Skeletal muscle tissue (tissue), 4 donors: ENCODE measurements around the gene NBEAL1. TPM values are rescaled to one million over a fixed set of nuclear protein-coding genes. Genes with fewer than 3 reads are reported as not detected.

ENCODE experiments used
- H3K27ac ChIP-seq: one replicate; pipeline ENCODE4 v1.7.0; 2013; ENCODE audit warnings: mild to moderate bottlenecking, low read depth, low read length, inconsistent platforms
- H3K27me3 ChIP-seq, 3 donors: one replicate each; pipeline ENCODE4 v1.7.0; 2013; ENCODE audit warnings: low read length in 3 of 3; ENCODE audit not compliant: control insufficient read depth in 3 of 3, insufficient read depth in 3 of 3
- H3K36me3 ChIP-seq, 3 donors: one replicate each; pipeline ENCODE4 v1.7.0; 2013; ENCODE audit warnings: low read length in 3 of 3; ENCODE audit not compliant: control insufficient read depth in 3 of 3, insufficient read depth in 3 of 3
- H3K4me1 ChIP-seq, 3 donors: one replicate each; pipeline ENCODE4 v1.7.0; 2013; ENCODE audit warnings: low read length in 3 of 3, mild to moderate bottlenecking in 3 of 3; ENCODE audit not compliant: control insufficient read depth in 3 of 3, insufficient read depth in 3 of 3
- H3K4me3 ChIP-seq, 3 donors: one replicate each; pipeline ENCODE4 v1.7.0; 2013; ENCODE audit warnings: low read length in 3 of 3
- H3K9ac ChIP-seq, 3 donors: one replicate each; pipeline ENCODE4 v1.7.0; 2013; ENCODE audit warnings: low read length in 3 of 3, mild to moderate bottlenecking in 3 of 3, moderate library complexity in 2 of 3, low read depth in 1 of 3
- H3K9me3 ChIP-seq, 3 donors: one replicate each; pipeline ENCODE4 v1.7.0; 2013; ENCODE audit warnings: low read length in 3 of 3; ENCODE audit not compliant: control insufficient read depth in 3 of 3
- total RNA-seq: library from RNA; depleted of rRNA; stranded (reverse); fragments of >200 nt; gene quantifications from one replicate; pipeline ENCODE4 v1.2.3, GENCODE V29; 2014
- donor health status: Osteomylitis.

The NBEAL1 gene
- total RNA-seq, 1 donor from 2014 or later, result 29.2 TPM

DNA sequence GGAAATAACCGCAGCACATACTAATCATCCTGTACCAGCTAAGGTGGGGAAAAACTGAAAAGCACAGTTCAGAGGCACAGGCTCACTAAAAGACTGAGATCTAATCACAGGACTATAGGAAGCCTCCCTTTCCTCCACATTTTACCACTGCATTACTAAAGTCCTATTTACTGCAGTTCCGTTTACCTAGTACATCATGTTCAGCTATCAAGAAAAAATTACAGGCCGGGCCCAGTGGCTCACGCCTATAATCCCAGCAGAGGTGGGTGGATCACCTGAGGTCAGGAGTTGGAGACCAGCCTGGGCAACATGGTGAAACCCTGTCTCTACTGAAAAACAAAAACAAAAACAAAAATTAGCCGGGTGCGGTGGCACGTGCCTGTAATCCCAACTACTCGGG, 11.0 kb upstream of the NBEAL1 start:
- no peak overlapping the region for H3K27ac ChIP-seq
- H3K4me3 ChIP-seq, result no peak overlapping the region
- H3K36me3 ChIP-seq, result no peaks in the 10 kb centered on the region
- no peak overlapping the region for H3K9ac ChIP-seq
- H3K27me3 ChIP-seq, result no peaks in the 10 kb centered on the region
- no peaks in the 10 kb centered on the region for H3K9me3 ChIP-seq
- H3K4me1 ChIP-seq, result no peaks in the 10 kb centered on the region

GRCh38 chr2:203016716-203017115, 2.0 kb downstream of the NBEAL1 start:
- Histone ChIP-seq H3K9me3 (no peaks in the 10 kb centered on the region), H3K27me3 (no peaks in the 10 kb centered on the region), H3K9ac (peak overlapping the region; percentile 26 to 57 (median 39)), H3K4me3 (peak overlapping the region; percentile 29 to 70 (median 42)), H3K4me1 (peaks cover 5 to 15% (median 10%) of the 10 kb centered on the region in 3 donors), H3K36me3 (no peaks in the 10 kb centered on the region), H3K27ac (no peak overlapping the region)

GRCh38 chr2:203018181-203018580, 3.5 kb downstream of the NBEAL1 start:
- Histone ChIP-seq H3K27ac (no peak overlapping the region), H3K9ac (peak overlapping the region; percentile 4 to 62 (median 45)), H3K36me3 (no peaks in the 10 kb centered on the region), H3K27me3 (no peaks in the 10 kb centered on the region), H3K4me3 (peak overlapping the region in 2 of 3 donors; percentile 4 to 62), H3K4me1 (peaks cover 5 to 22% (median 10%) of the 10 kb centered on the region in 3 donors), H3K9me3 (no peaks in the 10 kb centered on the region)

DNA sequence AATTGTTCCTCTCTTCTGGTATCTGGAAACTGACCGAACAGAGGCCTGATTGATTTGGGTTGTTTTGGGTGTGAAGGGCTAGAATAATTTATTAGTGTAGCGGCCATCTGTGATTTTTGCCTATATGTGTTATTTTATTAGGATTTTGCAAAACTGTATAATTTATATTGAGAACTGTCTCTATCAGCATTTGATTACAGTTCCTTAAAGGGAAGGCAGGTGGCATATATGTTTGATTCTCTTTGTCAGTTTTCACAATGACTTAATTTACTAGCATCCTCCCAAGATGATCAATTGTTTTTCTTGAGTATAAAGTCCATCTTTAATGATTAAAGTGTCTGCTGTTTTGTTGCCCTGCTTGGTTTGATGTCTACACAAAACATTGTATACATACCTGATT, 4.5 kb downstream of the NBEAL1 start:
- Histone ChIP-seq H3K9ac (peak overlapping the region in 2 of 3 donors; percentile 6 to 62), H3K4me3 (no peak overlapping the region), H3K27me3 (no peaks in the 10 kb centered on the region), H3K36me3 (no peaks in the 10 kb centered on the region), H3K9me3 (no peaks in the 10 kb centered on the region), H3K27ac (no peak overlapping the region), H3K4me1 (peaks cover 5 to 22% (median 10%) of the 10 kb centered on the region in 3 donors)

DNA sequence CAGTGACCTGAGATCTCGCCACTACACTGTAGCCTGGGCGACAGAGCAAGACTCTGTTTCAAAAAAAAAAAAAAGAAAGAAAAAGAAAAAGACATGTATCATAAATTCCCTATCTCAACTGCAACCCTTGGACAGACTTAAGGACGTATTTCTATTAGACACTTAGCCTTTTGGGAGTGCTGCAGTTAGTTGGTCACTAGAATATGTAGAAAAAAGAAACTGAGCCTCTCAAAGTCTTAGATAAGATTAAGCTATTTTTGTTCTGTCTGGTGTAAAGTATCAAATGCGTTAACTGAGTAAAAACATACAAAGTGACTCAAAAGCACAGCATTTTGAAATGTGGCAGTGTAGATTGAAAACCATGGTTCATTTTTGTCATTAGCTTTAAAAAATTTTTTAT, 7.3 kb downstream of the NBEAL1 start:
- no peak overlapping the region for H3K4me3 ChIP-seq
- H3K27ac ChIP-seq, result no peak overlapping the region

GRCh38 chr2:203022751-203023150, 8.1 kb downstream of the NBEAL1 start:
- H3K4me1 ChIP-seq, result peaks cover 0 to 10% (median 0%) of the 10 kb centered on the region in 3 donors
- no peak overlapping the region for H3K9ac ChIP-seq
- no peaks in the 10 kb centered on the region for H3K9me3 ChIP-seq
- no peak overlapping the region for H3K4me3 ChIP-seq
- H3K27me3 ChIP-seq, result no peaks in the 10 kb centered on the region
- H3K36me3 ChIP-seq, result no peaks in the 10 kb centered on the region
- no peak overlapping the region for H3K27ac ChIP-seq

More for the DNA sequence above, 7.3 kb downstream of the NBEAL1 start:
- no peaks in the 10 kb centered on the region for H3K36me3 ChIP-seq
- H3K9ac ChIP-seq, result no peak overlapping the region
- peaks cover 0 to 13% (median under 1%) of the 10 kb centered on the region in 3 donors for H3K4me1 ChIP-seq
- no peaks in the 10 kb centered on the region for H3K9me3 ChIP-seq
- H3K27me3 ChIP-seq, result no peaks in the 10 kb centered on the region

GRCh38 chr2:203025592-203025991, 10.9 kb downstream of the NBEAL1 start:
- H3K36me3 ChIP-seq, result no peaks in the 10 kb centered on the region
- no peak overlapping the region for H3K9ac ChIP-seq
- peaks cover 0 to 6% (median 0%) of the 10 kb centered on the region in 3 donors for H3K4me1 ChIP-seq
- no peak overlapping the region for H3K4me3 ChIP-seq
- H3K27me3 ChIP-seq, result no peaks in the 10 kb centered on the region
- no peaks in the 10 kb centered on the region for H3K9me3 ChIP-seq
- H3K27ac ChIP-seq, result no peak overlapping the region

DNA sequence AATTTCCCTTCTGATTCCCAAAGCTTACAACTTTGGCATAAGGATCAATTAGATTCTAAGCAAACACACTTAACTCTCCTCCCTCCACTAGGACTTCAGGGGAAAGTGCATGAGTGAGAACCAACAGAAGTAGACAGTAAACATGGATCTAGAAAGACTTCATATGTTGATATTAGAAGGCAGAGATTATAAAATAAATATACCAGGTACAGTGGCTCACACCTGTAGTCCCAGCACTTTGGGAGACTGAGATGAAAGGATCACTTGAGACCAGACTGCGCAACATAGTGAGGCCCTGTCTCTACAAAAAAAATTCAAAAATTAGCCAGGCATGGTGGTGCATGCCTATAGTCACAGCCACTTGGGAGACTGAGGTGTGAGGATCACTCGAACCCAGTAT, 15.9 kb downstream of the NBEAL1 start:
- Histone ChIP-seq H3K4me1 (no peaks in the 10 kb centered on the region), H3K27me3 (no peaks in the 10 kb centered on the region)

DNA sequence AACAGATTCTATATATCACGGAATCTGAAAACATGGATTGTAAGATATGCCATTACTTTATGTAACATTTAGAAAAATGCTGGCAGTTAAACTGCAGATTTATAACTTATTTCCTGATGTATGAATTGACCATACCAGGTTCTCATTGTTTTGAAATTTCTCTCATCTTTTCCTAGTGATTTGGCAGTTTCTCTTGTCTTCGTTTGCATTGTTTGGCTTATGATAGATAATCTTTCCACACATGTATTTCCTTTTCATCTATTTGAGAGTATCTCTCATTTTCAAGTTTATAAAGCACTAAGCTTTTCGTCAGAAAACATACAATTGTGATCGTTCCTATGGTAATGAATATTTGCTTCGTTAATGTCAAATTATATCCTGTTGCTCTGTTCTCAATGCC, 16.3 kb downstream of the NBEAL1 start:
- H3K27ac ChIP-seq, result no peak overlapping the region
- no peaks in the 10 kb centered on the region for H3K36me3 ChIP-seq
- H3K9ac ChIP-seq, result no peak overlapping the region
- no peak overlapping the region for H3K4me3 ChIP-seq
- no peaks in the 10 kb centered on the region for H3K9me3 ChIP-seq
- H3K27me3 ChIP-seq, result no peaks in the 10 kb centered on the region
- H3K4me1 ChIP-seq, result no peaks in the 10 kb centered on the region

More for the DNA sequence above, 15.9 kb downstream of the NBEAL1 start:
- Histone ChIP-seq H3K27ac (no peak overlapping the region), H3K9me3 (no peaks in the 10 kb centered on the region), H3K9ac (no peak overlapping the region), H3K36me3 (no peaks in the 10 kb centered on the region), H3K4me3 (no peak overlapping the region)

GRCh38 chr2:203033395-203033794, 18.7 kb downstream of the NBEAL1 start:
- H3K9me3 ChIP-seq, result no peaks in the 10 kb centered on the region
- no peak overlapping the region for H3K27ac ChIP-seq
- no peak overlapping the region for H3K4me3 ChIP-seq
- H3K36me3 ChIP-seq, result no peaks in the 10 kb centered on the region
- no peak overlapping the region for H3K9ac ChIP-seq
- no peaks in the 10 kb centered on the region for H3K27me3 ChIP-seq
- no peaks in the 10 kb centered on the region for H3K4me1 ChIP-seq
